Measurements from ENCODE around the gene EIF5A2. TPM values are rescaled to one million over a fixed set of nuclear protein-coding genes. Genes with fewer than 3 reads are reported as not detected.

EIF5A2 gene
- total RNA-seq, 1 experiment from 2014 or later = 72.0 TPM

DNA sequence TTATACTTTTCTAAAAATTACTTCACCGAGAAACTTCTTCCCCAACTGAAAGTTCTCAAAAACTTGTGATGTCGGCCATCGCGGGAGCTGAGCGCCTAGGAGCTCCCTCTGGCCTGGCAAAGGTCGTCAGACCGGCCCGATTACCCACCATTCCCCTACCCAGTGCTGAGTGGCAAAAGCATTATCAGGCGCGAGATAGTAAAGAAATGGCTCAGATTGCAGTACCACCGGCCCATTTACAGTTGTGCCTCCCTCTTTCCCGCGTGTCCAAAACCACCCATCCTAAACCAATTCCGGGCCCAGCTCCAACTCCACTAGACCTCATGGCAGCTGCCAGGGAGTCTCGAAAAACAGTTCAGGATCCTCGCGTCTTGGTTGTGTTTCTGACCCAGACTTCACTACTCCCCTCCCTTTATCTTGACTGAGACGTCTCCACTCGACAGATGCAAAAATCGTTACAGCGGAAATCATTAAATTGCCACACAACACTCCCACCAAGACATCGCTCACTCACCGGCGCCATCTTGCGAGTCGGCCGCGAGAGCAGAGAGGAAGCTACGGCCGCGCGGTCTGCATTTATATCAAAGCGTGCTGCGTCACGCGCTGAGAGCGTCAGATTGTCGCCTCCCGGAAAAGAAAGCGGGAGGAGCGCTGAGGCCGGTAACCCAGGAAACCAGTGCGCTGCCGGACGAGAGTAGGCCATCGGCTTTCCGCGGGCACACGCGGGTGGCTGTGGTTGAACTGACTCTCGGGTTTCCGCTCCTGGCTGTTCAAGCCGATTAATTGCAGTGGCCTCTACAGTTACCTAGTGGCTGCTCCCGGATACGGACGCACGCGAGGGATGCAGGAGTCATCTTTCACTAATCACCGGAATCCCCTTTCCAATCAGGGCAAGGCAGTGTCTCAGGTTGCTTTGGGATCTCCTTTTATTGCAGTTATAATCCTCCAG is 38.5 kb downstream of the EIF5A2 start, which contains the start of gene RPL22L1:
Gene RPL22L1 (minus strand): TSS at position 551 of the 949 bp plus-strand sequence. CDS start 28 bp downstream, at position 523.
- H3K9me3 ChIP-seq (ENCODE audit: control insufficient read depth, insufficient read depth, low read depth, low read length) = no peaks in the 10 kb centered on the region
- peaks cover 27% of the 10 kb centered on the region for H3K4me1 ChIP-seq (ENCODE audit: control insufficient read depth, insufficient read depth, low read length)
- intact Hi-C loops (cut with micrococcal nuclease; ENCODE audit: unreplicated experiment) (no loop called here), in situ Hi-C loops (cut with HindIII; ENCODE audit: low pct_unique_long_range_greater_than_20kb, low sequenced_read_pairs) (no loop called here)
- H3K27ac ChIP-seq (ENCODE audit: low read length) = peak within 1 kb of the TSS; percentile 98
- ATAC-seq = peak; percentile 98
- CTCF ChIA-PET = no interaction called here
- POLR2A ChIA-PET = interaction anchor here (0.6 to 2.2 kb wide), 10 partner anchors 14 to 585 kb away, joined by 3 to 9 read pairs (median 4); partner anchors contain the start of gene EIF5A2
- no peaks in the 10 kb centered on the region for H3K27me3 ChIP-seq (ENCODE audit: control insufficient read depth, insufficient read depth, low read length)
- peaks cover 34% of the 10 kb centered on the region for H3K36me3 ChIP-seq (ENCODE audit: control insufficient read depth, insufficient read depth, low read length)
- TF ChIP-seq, protein P1, sequence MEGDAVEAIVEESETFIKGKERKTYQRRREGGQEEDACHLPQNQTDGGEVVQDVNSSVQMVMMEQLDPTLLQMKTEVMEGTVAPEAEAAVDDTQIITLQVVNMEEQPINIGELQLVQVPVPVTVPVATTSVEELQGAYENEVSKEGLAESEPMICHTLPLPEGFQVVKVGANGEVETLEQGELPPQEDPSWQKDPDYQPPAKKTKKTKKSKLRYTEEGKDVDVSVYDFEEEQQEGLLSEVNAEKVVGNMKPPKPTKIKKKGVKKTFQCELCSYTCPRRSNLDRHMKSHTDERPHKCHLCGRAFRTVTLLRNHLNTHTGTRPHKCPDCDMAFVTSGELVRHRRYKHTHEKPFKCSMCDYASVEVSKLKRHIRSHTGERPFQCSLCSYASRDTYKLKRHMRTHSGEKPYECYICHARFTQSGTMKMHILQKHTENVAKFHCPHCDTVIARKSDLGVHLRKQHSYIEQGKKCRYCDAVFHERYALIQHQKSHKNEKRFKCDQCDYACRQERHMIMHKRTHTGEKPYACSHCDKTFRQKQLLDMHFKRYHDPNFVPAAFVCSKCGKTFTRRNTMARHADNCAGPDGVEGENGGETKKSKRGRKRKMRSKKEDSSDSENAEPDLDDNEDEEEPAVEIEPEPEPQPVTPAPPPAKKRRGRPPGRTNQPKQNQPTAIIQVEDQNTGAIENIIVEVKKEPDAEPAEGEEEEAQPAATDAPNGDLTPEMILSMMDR (IDR thresholded peaks at IDR 0.05) = no peak
- TF ChIP-seq, protein P2, sequence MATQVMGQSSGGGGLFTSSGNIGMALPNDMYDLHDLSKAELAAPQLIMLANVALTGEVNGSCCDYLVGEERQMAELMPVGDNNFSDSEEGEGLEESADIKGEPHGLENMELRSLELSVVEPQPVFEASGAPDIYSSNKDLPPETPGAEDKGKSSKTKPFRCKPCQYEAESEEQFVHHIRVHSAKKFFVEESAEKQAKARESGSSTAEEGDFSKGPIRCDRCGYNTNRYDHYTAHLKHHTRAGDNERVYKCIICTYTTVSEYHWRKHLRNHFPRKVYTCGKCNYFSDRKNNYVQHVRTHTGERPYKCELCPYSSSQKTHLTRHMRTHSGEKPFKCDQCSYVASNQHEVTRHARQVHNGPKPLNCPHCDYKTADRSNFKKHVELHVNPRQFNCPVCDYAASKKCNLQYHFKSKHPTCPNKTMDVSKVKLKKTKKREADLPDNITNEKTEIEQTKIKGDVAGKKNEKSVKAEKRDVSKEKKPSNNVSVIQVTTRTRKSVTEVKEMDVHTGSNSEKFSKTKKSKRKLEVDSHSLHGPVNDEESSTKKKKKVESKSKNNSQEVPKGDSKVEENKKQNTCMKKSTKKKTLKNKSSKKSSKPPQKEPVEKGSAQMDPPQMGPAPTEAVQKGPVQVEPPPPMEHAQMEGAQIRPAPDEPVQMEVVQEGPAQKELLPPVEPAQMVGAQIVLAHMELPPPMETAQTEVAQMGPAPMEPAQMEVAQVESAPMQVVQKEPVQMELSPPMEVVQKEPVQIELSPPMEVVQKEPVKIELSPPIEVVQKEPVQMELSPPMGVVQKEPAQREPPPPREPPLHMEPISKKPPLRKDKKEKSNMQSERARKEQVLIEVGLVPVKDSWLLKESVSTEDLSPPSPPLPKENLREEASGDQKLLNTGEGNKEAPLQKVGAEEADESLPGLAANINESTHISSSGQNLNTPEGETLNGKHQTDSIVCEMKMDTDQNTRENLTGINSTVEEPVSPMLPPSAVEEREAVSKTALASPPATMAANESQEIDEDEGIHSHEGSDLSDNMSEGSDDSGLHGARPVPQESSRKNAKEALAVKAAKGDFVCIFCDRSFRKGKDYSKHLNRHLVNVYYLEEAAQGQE (IDR thresholded peaks at IDR 0.05; ENCODE audit: insufficient read depth in 1 of 2, low read depth in 2 of 2, low read length in 1 of 2) = peak; percentile 7 to 39; a peak in 1 of 4 replicates
- peak; percentile 85; the same call in 1 of the 2 replicates for TF ChIP-seq SIN3A (IDR thresholded peaks at IDR 0.05; ENCODE audit: borderline replicate concordance, insufficient read depth, low read depth, low read length)
- peak; percentile 100 for TF ChIP-seq POLR2AphosphoS5 (IDR thresholded peaks at IDR 0.05; ENCODE audit: low read depth, low read length)
- peak; percentile 83 for TF ChIP-seq TCF7L2 (IDR thresholded peaks at IDR 0.05; ENCODE audit: low read depth, low read length)
- TSS peak; percentile 89 for BruUV-seq (replicated peaks)
- peak; percentile 87 for DNase-seq (ENCODE audit: low read depth, low spot score)
- H3K4me3 ChIP-seq (ENCODE audit: low read depth in 2 of 2, low read length in 2 of 2) = peak within 1 kb of the TSS; percentile 91 to 99

DNA sequence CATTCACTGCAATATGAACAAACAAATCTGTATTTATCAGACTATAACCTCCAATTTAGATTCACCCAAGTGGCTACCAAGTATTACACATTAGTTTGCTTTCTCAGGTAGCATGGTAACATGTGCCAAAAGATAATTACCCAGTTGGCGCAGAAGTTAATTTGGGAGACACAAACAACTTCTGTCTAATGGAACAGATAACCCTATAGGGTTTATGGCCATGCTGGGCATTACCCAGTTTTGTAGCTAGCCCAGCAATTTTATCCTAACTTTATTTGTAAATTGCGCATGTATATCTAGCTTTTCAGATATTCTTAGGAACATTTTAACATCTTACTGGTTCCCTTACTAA is 39.2 kb downstream of the EIF5A2 start:
- H3K27ac ChIP-seq (ENCODE audit: low read length) = peak overlapping the region; percentile 98
- ATAC-seq = no peak
- in situ Hi-C loops (cut with HindIII; ENCODE audit: low pct_unique_long_range_greater_than_20kb, low sequenced_read_pairs) = no loop called here

More for the DNA sequence above, 39.2 kb downstream of the EIF5A2 start:
- DNase-seq (ENCODE audit: low read depth, low spot score) = no peak
- no TSS peak for BruUV-seq (replicated peaks)
- CTCF ChIA-PET = no interaction called here
- POLR2A ChIA-PET = interaction anchor here (0.7 to 2.2 kb wide), 7 partner anchors 13 to 455 kb away, joined by 3 to 9 read pairs (median 7); partner anchors contain the start of gene EIF5A2
- intact Hi-C loops (cut with micrococcal nuclease; ENCODE audit: unreplicated experiment) = no loop called here
- no peaks in the 10 kb centered on the region for H3K9me3 ChIP-seq (ENCODE audit: control insufficient read depth, insufficient read depth, low read depth, low read length)
- H3K4me1 ChIP-seq (ENCODE audit: control insufficient read depth, insufficient read depth, low read length) = peaks cover 24% of the 10 kb centered on the region
- TF ChIP-seq SIN3A (IDR thresholded peaks at IDR 0.05; ENCODE audit: borderline replicate concordance, insufficient read depth, low read depth, low read length) = no peak
- TF ChIP-seq POLR2AphosphoS5 (IDR thresholded peaks at IDR 0.05; ENCODE audit: low read depth, low read length) = no peak
- TF ChIP-seq, protein P2 (IDR thresholded peaks at IDR 0.05; ENCODE audit: insufficient read depth in 1 of 2, low read depth in 2 of 2, low read length in 1 of 2) = no peak
- TF ChIP-seq TCF7L2 (IDR thresholded peaks at IDR 0.05; ENCODE audit: low read depth, low read length) = no peak
- TF ChIP-seq, protein P1 (IDR thresholded peaks at IDR 0.05) = no peak
- peak overlapping the region; percentile 91 to 99 for H3K4me3 ChIP-seq (ENCODE audit: low read depth in 2 of 2, low read length in 2 of 2)
- no peaks in the 10 kb centered on the region for H3K27me3 ChIP-seq (ENCODE audit: control insufficient read depth, insufficient read depth, low read length)
- H3K36me3 ChIP-seq (ENCODE audit: control insufficient read depth, insufficient read depth, low read length) = peaks cover 34% of the 10 kb centered on the region
